Mesenchymal stem cell (in vitro differentiated cells and primary cell): Measurements from ENCODE around the gene LRP11.

Experiments
- DNase-seq: peaks from one replicate; pipeline ENCODE4 v3.0.0-alpha.2; 2013
- H2AFZ ChIP-seq: one replicate; pipeline ENCODE4 v1.6.1; 2013; ENCODE audit warnings: low read depth, mild to moderate bottlenecking, control low read depth, inconsistent platforms, low read length, moderate library complexity
- H2AK5ac ChIP-seq: 2 replicates; pipeline ENCODE4 v1.6.1; 2013; ENCODE audit warnings: low read length, moderate library complexity, mild to moderate bottlenecking, inconsistent platforms; ENCODE audit not compliant: severe bottlenecking
- H2BK120ac ChIP-seq: one replicate; pipeline ENCODE4 v1.6.1; 2013; ENCODE audit warnings: low read depth, mild to moderate bottlenecking, inconsistent platforms, low read length, moderate library complexity
- H2BK12ac ChIP-seq, 2 experiments: one replicate each; pipeline ENCODE4 v1.6.1; 2013; ENCODE audit warnings: inconsistent platforms in 2 of 2, low read length in 2 of 2, mild to moderate bottlenecking in 2 of 2, moderate library complexity in 2 of 2, control low read depth in 1 of 2
- H2BK15ac ChIP-seq: one replicate; pipeline ENCODE4 v1.6.1; 2013; ENCODE audit warnings: mild to moderate bottlenecking, low read depth, inconsistent platforms; ENCODE audit not compliant: poor library complexity, severe bottlenecking
- H2BK5ac ChIP-seq: 2 replicates; pipeline ENCODE4 v1.6.1; 2013; ENCODE audit warnings: low read depth, mild to moderate bottlenecking, low read length, control low read depth, inconsistent platforms; ENCODE audit not compliant: poor library complexity, severe bottlenecking
- H3K14ac ChIP-seq, 2 experiments: one replicate each; pipeline ENCODE4 v1.6.1; 2013; ENCODE audit warnings: inconsistent platforms in 2 of 2, low read length in 2 of 2, control low read depth in 1 of 2, mild to moderate bottlenecking in 1 of 2, moderate library complexity in 1 of 2
- H3K18ac ChIP-seq, 2 experiments: one replicate each; pipeline ENCODE4 v1.6.1; 2013; ENCODE audit warnings: inconsistent platforms in 2 of 2, low read length in 2 of 2, control low read depth in 1 of 2, low read depth in 1 of 2, mild to moderate bottlenecking in 1 of 2
- H3K23ac ChIP-seq, 2 experiments: one replicate each; pipeline ENCODE4 v1.6.1; 2013; ENCODE audit warnings: inconsistent platforms in 2 of 2, low read length in 2 of 2, mild to moderate bottlenecking in 2 of 2, moderate library complexity in 2 of 2, control low read depth in 1 of 2
- H3K27ac ChIP-seq: 2 replicates; pipeline ENCODE4 v1.5.1; 2013; ENCODE audit warnings: mild to moderate bottlenecking, moderate library complexity, low read length, control low read depth, inconsistent platforms; ENCODE audit not compliant: poor library complexity, severe bottlenecking
- H3K27me3 ChIP-seq, 2 experiments: 2 replicates each; pipeline versions ENCODE4 v1.6.1 to v1.7.0; 2013; ENCODE audit warnings: low read length in 2 of 2, mild to moderate bottlenecking in 2 of 2, moderate library complexity in 2 of 2, control low read depth in 1 of 2, inconsistent platforms in 1 of 2; ENCODE audit not compliant: control insufficient read depth in 1 of 2, insufficient read depth in 1 of 2
- H3K36me3 ChIP-seq, 2 experiments: 2 replicates each; pipeline versions ENCODE4 v1.6.1 to v1.7.0; 2013; ENCODE audit warnings: low read length in 2 of 2, control low read depth in 1 of 2, inconsistent platforms in 1 of 2, low read depth in 1 of 2, mild to moderate bottlenecking in 1 of 2; ENCODE audit not compliant: insufficient read depth in 2 of 2, control insufficient read depth in 1 of 2
- H3K4ac ChIP-seq, 2 experiments: one replicate each; pipeline ENCODE4 v1.6.1; 2013; ENCODE audit warnings: inconsistent platforms in 2 of 2, low read length in 2 of 2, mild to moderate bottlenecking in 2 of 2, moderate library complexity in 2 of 2, control low read depth in 1 of 2, low read depth in 1 of 2
- H3K4me1 ChIP-seq: 2 replicates; pipeline ENCODE4 v1.6.1; 2013; ENCODE audit warnings: low read depth, low read length, control low read depth; ENCODE audit not compliant: control insufficient read depth, insufficient read depth
- H3K4me2 ChIP-seq: 2 replicates; pipeline ENCODE4 v1.6.1; 2013; ENCODE audit warnings: low read length, mild to moderate bottlenecking, inconsistent platforms; ENCODE audit not compliant: poor library complexity, severe bottlenecking
- H3K4me3 ChIP-seq, 2 experiments: 2 replicates each; pipeline versions ENCODE4 v1.5.1 to v1.7.0; 2013; ENCODE audit warnings: low read length in 2 of 2, mild to moderate bottlenecking in 2 of 2, control low read depth in 1 of 2, low read depth in 1 of 2; ENCODE audit not compliant: insufficient read depth in 1 of 2
- H3K79me1 ChIP-seq: replicated peaks from 2 replicates; pipeline ENCODE4 v1.6.1; 2013; ENCODE audit warnings: mild to moderate bottlenecking, control low read depth, low read length, inconsistent platforms; ENCODE audit not compliant: poor library complexity, severe bottlenecking
- H3K9ac ChIP-seq: 2 replicates; pipeline ENCODE4 v1.7.0; 2013; ENCODE audit warnings: mild to moderate bottlenecking, low read length, moderate library complexity
- H3K9me3 ChIP-seq: 2 replicates; pipeline ENCODE4 v1.7.0; 2013; ENCODE audit warnings: mild to moderate bottlenecking, low read length; ENCODE audit not compliant: control insufficient read depth
- H4K8ac ChIP-seq: one replicate; pipeline ENCODE4 v1.6.1; 2013; ENCODE audit warnings: inconsistent platforms, mild to moderate bottlenecking, low read length, moderate library complexity
- H4K91ac ChIP-seq: one replicate; pipeline ENCODE4 v1.6.1; 2013; ENCODE audit warnings: mild to moderate bottlenecking, low read length, inconsistent platforms
- WGBS: methylation state at CpG from one replicate; pipeline ENCODE4 v1.1.7; 2013; ENCODE audit warnings: mixed read lengths; 5-methylcytosine and 5-hydroxymethylcytosine counted together

LRP11 gene

GRCh38 chr6:149887343-149887742, 23.2 kb upstream of the LRP11 start:
- no peak overlapping the region for H3K18ac ChIP-seq
- no peak overlapping the region for H2AK5ac ChIP-seq
- WGBS, result 49% methylated on average over 2 of the region's 3 CpGs
- no peak overlapping the region for H3K4me2 ChIP-seq
- H4K91ac ChIP-seq, result no peak overlapping the region
- H2BK5ac ChIP-seq, result no peak overlapping the region
- H3K36me3 ChIP-seq, result no peaks in the 10 kb centered on the region
- no peak overlapping the region for H4K8ac ChIP-seq
- H3K27ac ChIP-seq, result no peak overlapping the region
- no peak overlapping the region for H2AFZ ChIP-seq
- no peak overlapping the region for H2BK15ac ChIP-seq
- no peak overlapping the region for H2BK12ac ChIP-seq
- H3K14ac ChIP-seq, result no peak overlapping the region
- no peak overlapping the region for H3K4ac ChIP-seq
- H3K27me3 ChIP-seq, result peaks cover 0 to 47% of the 10 kb centered on the region in 2 experiments
- peak; percentile 65 for DNase-seq
- no peak overlapping the region for H3K4me3 ChIP-seq
- H3K23ac ChIP-seq, result no peak overlapping the region
- no peaks in the 10 kb centered on the region for H3K79me1 ChIP-seq
- H2BK120ac ChIP-seq, result no peak overlapping the region
- peak overlapping the region; percentile 9 for H3K9ac ChIP-seq
- no peaks in the 10 kb centered on the region for H3K4me1 ChIP-seq
- H3K9me3 ChIP-seq, result no peaks in the 10 kb centered on the region

GRCh38 chr6:149885888-149886287, 21.7 kb upstream of the LRP11 start:
- Histone ChIP-seq H3K79me1 (no peaks in the 10 kb centered on the region), H4K8ac (no peak overlapping the region), H3K36me3 (no peaks in the 10 kb centered on the region), H2BK12ac (no peak overlapping the region), H3K18ac (no peak overlapping the region), H4K91ac (no peak overlapping the region), H3K4me2 (no peak overlapping the region), H3K27ac (no peak overlapping the region), H3K4me1 (no peaks in the 10 kb centered on the region), H2AK5ac (no peak overlapping the region), H3K23ac (no peak overlapping the region), H3K4me3 (no peak overlapping the region), H2AFZ (no peak overlapping the region), H3K14ac (no peak overlapping the region), H3K4ac (no peak overlapping the region), H3K27me3 (peaks cover 0 to 55% of the 10 kb centered on the region in 2 experiments), H2BK5ac (no peak overlapping the region), H2BK120ac (no peak overlapping the region), H2BK15ac (no peak overlapping the region), H3K9ac (no peak overlapping the region), H3K9me3 (no peaks in the 10 kb centered on the region)
- DNase-seq, result no peak
- 86% methylated on average over 3 of the region's 3 CpGs for WGBS

- no peaks in the 10 kb centered on the region for H3K36me3 ChIP-seq
- no peak overlapping the region for H2BK5ac ChIP-seq
- H4K8ac ChIP-seq, result no peak overlapping the region
- H2AFZ ChIP-seq, result no peak overlapping the region
- H3K4me2 ChIP-seq, result no peak overlapping the region
- no peak overlapping the region for H2BK15ac ChIP-seq
- no peak overlapping the region for H3K4ac ChIP-seq
- H3K14ac ChIP-seq, result no peak overlapping the region
- H3K23ac ChIP-seq, result no peak overlapping the region
- H4K91ac ChIP-seq, result no peak overlapping the region
- peak overlapping the region in 1 of 2 experiments; percentile 36 for H3K4me3 ChIP-seq
- no peak overlapping the region for H2BK12ac ChIP-seq
- peak overlapping the region; percentile 51 for H3K9ac ChIP-seq
- peaks cover 0 to 58% of the 10 kb centered on the region in 2 experiments for H3K27me3 ChIP-seq
- H2BK120ac ChIP-seq, result no peak overlapping the region
- no peak overlapping the region for H3K18ac ChIP-seq
- no peaks in the 10 kb centered on the region for H3K9me3 ChIP-seq
- H2AK5ac ChIP-seq, result no peak overlapping the region
- H3K27ac ChIP-seq, result no peak overlapping the region
- no peaks in the 10 kb centered on the region for H3K4me1 ChIP-seq
- H3K79me1 ChIP-seq, result no peaks in the 10 kb centered on the region
- no peak for DNase-seq
- WGBS, result 80% methylated on average over 7 of the region's 7 CpGs
Observed at GRCh38 chr6:149884617-149885016, 20.5 kb upstream of the LRP11 start.

GRCh38 chr6:149884215-149884614, 20.1 kb upstream of the LRP11 start:
- Histone ChIP-seq H4K91ac (no peak overlapping the region), H3K27me3 (peaks cover 0 to 54% of the 10 kb centered on the region in 2 experiments), H3K4ac (no peak overlapping the region), H3K27ac (no peak overlapping the region), H2AFZ (no peak overlapping the region), H3K9ac (peak overlapping the region; percentile 51), H3K4me2 (no peak overlapping the region), H3K4me3 (peak overlapping the region in 1 of 2 experiments; percentile 36), H3K9me3 (no peaks in the 10 kb centered on the region), H4K8ac (no peak overlapping the region), H3K23ac (no peak overlapping the region), H3K4me1 (no peaks in the 10 kb centered on the region), H2AK5ac (no peak overlapping the region), H3K14ac (no peak overlapping the region), H2BK120ac (no peak overlapping the region), H2BK15ac (no peak overlapping the region), H3K18ac (no peak overlapping the region), H2BK5ac (no peak overlapping the region), H3K79me1 (no peaks in the 10 kb centered on the region), H3K36me3 (no peaks in the 10 kb centered on the region), H2BK12ac (no peak overlapping the region)
- WGBS, result 36% methylated on average over 11 of the region's 11 CpGs
- DNase-seq, result no peak
